ENCODE measurements around the gene TVP23C.
"Not testable (repeated sequence)": the region's sequence is repeated elsewhere in the genome, so short reads cannot be mapped to it uniquely, and the experiment has no call there.

GRCh38 chr17:15561439-15561838, 1.8 kb downstream of the TVP23C start:
- TF ChIP-seq, protein P1, sequence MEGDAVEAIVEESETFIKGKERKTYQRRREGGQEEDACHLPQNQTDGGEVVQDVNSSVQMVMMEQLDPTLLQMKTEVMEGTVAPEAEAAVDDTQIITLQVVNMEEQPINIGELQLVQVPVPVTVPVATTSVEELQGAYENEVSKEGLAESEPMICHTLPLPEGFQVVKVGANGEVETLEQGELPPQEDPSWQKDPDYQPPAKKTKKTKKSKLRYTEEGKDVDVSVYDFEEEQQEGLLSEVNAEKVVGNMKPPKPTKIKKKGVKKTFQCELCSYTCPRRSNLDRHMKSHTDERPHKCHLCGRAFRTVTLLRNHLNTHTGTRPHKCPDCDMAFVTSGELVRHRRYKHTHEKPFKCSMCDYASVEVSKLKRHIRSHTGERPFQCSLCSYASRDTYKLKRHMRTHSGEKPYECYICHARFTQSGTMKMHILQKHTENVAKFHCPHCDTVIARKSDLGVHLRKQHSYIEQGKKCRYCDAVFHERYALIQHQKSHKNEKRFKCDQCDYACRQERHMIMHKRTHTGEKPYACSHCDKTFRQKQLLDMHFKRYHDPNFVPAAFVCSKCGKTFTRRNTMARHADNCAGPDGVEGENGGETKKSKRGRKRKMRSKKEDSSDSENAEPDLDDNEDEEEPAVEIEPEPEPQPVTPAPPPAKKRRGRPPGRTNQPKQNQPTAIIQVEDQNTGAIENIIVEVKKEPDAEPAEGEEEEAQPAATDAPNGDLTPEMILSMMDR (conservative IDR thresholded peaks at IDR 0.05; ENCODE audit: low read depth, low read length) = not testable (repeated sequence)
- TF ChIP-seq EZH2 (IDR thresholded peaks at IDR 0.05; ENCODE audit: borderline replicate concordance, low read depth, low read length, poor library complexity, severe bottlenecking) = not testable (repeated sequence)
